Esophagus squamous epithelium (tissue), 5 donors: ENCODE data around the gene TGFBR3. TPM values are rescaled to one million over a fixed set of nuclear protein-coding genes. Genes with fewer than 3 reads are reported as not detected.
A peak's percentile ranks its signal among the peaks of the same experiment; 100 is the strongest.

Source experiments
- DNase-seq: peaks from one replicate; lab custom pipeline; 2025; lab: John Stamatoyannopoulos, UW
- H3K27ac ChIP-seq, 4 donors: fragments of 200-600 bp; sonication (generic); one replicate each; pipeline ENCODE4 v1.5.1; 2016 to 2019; ENCODE audit warnings: mild to moderate bottlenecking in 1 of 4
- H3K27me3 ChIP-seq, 4 donors: fragments of 200-600 bp; sonication (generic); 1 replicate in 3 of 4; 2 replicates in 1 of 4; pipeline versions ENCODE4 v1.5.1 to v1.6.0; 2017 to 2021; ENCODE audit warnings: antibody characterized with exemption in 1 of 4
- H3K36me3 ChIP-seq, 3 donors: fragments of 200-600 bp; sonication (generic); one replicate each; pipeline ENCODE4 v1.5.1; 2016 to 2019
- H3K4me1 ChIP-seq, 3 donors: fragments of 200-600 bp; sonication (generic); one replicate each; pipeline ENCODE4 v1.5.1; 2017 to 2019
- H3K4me3 ChIP-seq, 4 donors: fragments of 200-600 bp; sonication (generic); 1 replicate in 3 of 4; 2 replicates in 1 of 4; pipeline ENCODE4 v1.5.1; 2016 to 2019; ENCODE audit warnings: mild to moderate bottlenecking in 2 of 4, moderate library complexity in 1 of 4
- H3K9me3 ChIP-seq, 3 donors: fragments of 200-600 bp; sonication (generic); one replicate each; pipeline ENCODE4 v1.5.1; 2016 to 2019
- CTCF ChIP-seq, 6 experiments: fragments of 450-650 bp in 4 of 6; fragments of 200-600 bp in 2 of 6; sonication (generic) in 2 of 6; IDR thresholded peaks; one replicate each; pipeline ENCODE4 v1.5.1; 2016 to 2019; ENCODE audit warnings: antibody characterized with exemption in 6 of 6, mild to moderate bottlenecking in 4 of 6, moderate library complexity in 4 of 6
- POLR2A ChIP-seq, 4 donors: fragments of 450-650 bp; IDR thresholded peaks; one replicate each; pipeline ENCODE4 v1.6.1; 2017; ENCODE audit warnings: antibody characterized with exemption in 4 of 4, mild to moderate bottlenecking in 4 of 4, moderate library complexity in 3 of 4
- WGBS, 2 donors: methylation state at CpG; one replicate each; pipeline ENCODE4 v1.1.5; 2018; 5-methylcytosine and 5-hydroxymethylcytosine counted together
- intact Hi-C: fragments of 100-400 bp; cut with DNase I; formaldehyde crosslinking; loops from one replicate; pipeline ENCODE4 v1.15.0; 2022
- total RNA-seq, 4 donors: library from RNA; depleted of rRNA; stranded (reverse); fragments of >200 nt; gene quantifications; one replicate each; pipeline ENCODE4 v1.1.0, GENCODE V29; 2016
- donor health status: DM: yes; HTN: yes; CAD: no.

TGFBR3 gene
- total RNA-seq, 4 donors from 2014 or later = 11.3 to 119 (median 30.7) TPM

GRCh38 chr1:91650764-91651163 lies 235.2 kb downstream of the TGFBR3 start:
- H3K27ac ChIP-seq = peak overlapping the region; percentile 30 to 83 (median 74)
- H3K27me3 ChIP-seq = no peaks in the 10 kb centered on the region
- H3K4me3 ChIP-seq = no peak overlapping the region
- intact Hi-C loops = no loop called here
- TF ChIP-seq POLR2A (IDR thresholded peaks at IDR 0.05) (no peak), CTCF (IDR thresholded peaks at IDR 0.05) (no peak)
- WGBS, 2 donors = 40% methylated on average over 1 of the region's 1 CpG; no CpG with 5 or more reads in 1 of the 2 donors
- H3K9me3 ChIP-seq = no peaks in the 10 kb centered on the region
- no peak for DNase-seq
- peaks cover 0 to 22% (median 11%) of the 10 kb centered on the region in 3 donors for H3K4me1 ChIP-seq
- H3K36me3 ChIP-seq = no peaks in the 10 kb centered on the region

GRCh38 chr1:91647061-91647460 lies 238.9 kb downstream of the TGFBR3 start:
- Histone ChIP-seq H3K27ac (no peak overlapping the region), H3K36me3 (no peaks in the 10 kb centered on the region)

GRCh38 chr1:91645031-91645430 lies 240.9 kb downstream of the TGFBR3 start:
- H3K4me1 ChIP-seq = no peaks in the 10 kb centered on the region
- no peak for DNase-seq
- H3K27me3 ChIP-seq = no peaks in the 10 kb centered on the region
- no peaks in the 10 kb centered on the region for H3K36me3 ChIP-seq
- TF ChIP-seq CTCF (IDR thresholded peaks at IDR 0.05) (no peak), POLR2A (IDR thresholded peaks at IDR 0.05) (no peak)
- no peak overlapping the region for H3K4me3 ChIP-seq
- no peaks in the 10 kb centered on the region for H3K9me3 ChIP-seq
- intact Hi-C loops = no loop called here
- 76 to 82% methylated on average over 5 of the region's 6 CpGs for WGBS, 2 donors
- no peak overlapping the region for H3K27ac ChIP-seq

More at GRCh38 chr1:91647061-91647460, 238.9 kb downstream of the TGFBR3 start:
- intact Hi-C loops = no loop called here
- no peak for DNase-seq
- Histone ChIP-seq H3K4me1 (peaks cover 0 to 19% (median 10%) of the 10 kb centered on the region in 3 donors), H3K9me3 (no peaks in the 10 kb centered on the region), H3K4me3 (no peak overlapping the region), H3K27me3 (no peaks in the 10 kb centered on the region)
- 78 to 92% methylated on average over 2 of the region's 2 CpGs for WGBS, 2 donors
- TF ChIP-seq CTCF (IDR thresholded peaks at IDR 0.05) (no peak), POLR2A (IDR thresholded peaks at IDR 0.05) (no peak)

GRCh38 chr1:91643431-91643830 lies 242.5 kb downstream of the TGFBR3 start:
- no peak overlapping the region for H3K27ac ChIP-seq
- H3K27me3 ChIP-seq = no peaks in the 10 kb centered on the region
- WGBS, 2 donors = 43 to 79% methylated on average over 4 of the region's 4 CpGs
- intact Hi-C loops = no loop called here
- no peak overlapping the region for H3K4me3 ChIP-seq
- no peak for DNase-seq
- TF ChIP-seq CTCF (IDR thresholded peaks at IDR 0.05) (no peak), POLR2A (IDR thresholded peaks at IDR 0.05) (no peak)
- H3K36me3 ChIP-seq = no peaks in the 10 kb centered on the region
- H3K4me1 ChIP-seq = no peaks in the 10 kb centered on the region
- no peaks in the 10 kb centered on the region for H3K9me3 ChIP-seq

- Histone ChIP-seq H3K4me1 (no peaks in the 10 kb centered on the region), H3K27me3 (no peaks in the 10 kb centered on the region), H3K4me3 (no peak overlapping the region), H3K36me3 (no peaks in the 10 kb centered on the region), H3K27ac (no peak overlapping the region), H3K9me3 (no peaks in the 10 kb centered on the region)
- TF ChIP-seq CTCF (IDR thresholded peaks at IDR 0.05) (no peak), POLR2A (IDR thresholded peaks at IDR 0.05) (no peak)
- no peak for DNase-seq
- intact Hi-C loops = no loop called here
- 78 to 91% methylated on average over 4 of the region's 4 CpGs for WGBS, 2 donors
Measured at GRCh38 chr1:91640877-91641526, 244.9 kb downstream of the TGFBR3 start.
